ENCODE results near the gene SCART1.

SCART1 gene

DNA sequence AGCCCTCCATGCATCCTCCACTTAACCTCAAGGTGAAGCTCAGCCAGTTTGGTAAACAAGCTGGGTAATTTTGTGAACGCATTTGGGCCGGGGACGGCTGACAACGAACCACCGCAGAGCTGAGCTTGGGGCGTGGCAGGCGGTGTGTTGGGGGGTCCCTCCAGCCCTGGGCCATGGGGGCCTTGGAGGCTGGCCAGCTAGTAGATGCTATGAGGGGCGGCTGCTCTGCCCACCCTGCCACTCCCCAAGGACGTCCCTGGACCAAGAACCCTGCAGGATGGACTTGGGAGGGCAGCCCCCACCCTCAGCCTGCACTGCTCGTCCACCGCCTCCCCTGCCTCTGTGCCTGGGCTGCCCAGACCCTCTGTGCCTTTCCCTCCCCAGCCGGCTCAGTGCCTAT lies 12.0 kb upstream of the SCART1 start:
- TF ChIP-seq NFIC (IDR thresholded peaks at IDR 0.05) (no peak), YY1 (IDR thresholded peaks at IDR 0.05; ENCODE audit: low read depth) (no peak), TCF12 (IDR thresholded peaks at IDR 0.05; ENCODE audit: low read depth) (no peak), EGR1 (IDR thresholded peaks at IDR 0.05) (no peak), TEAD4 (IDR thresholded peaks at IDR 0.05) (no peak), RAD21 (IDR thresholded peaks at IDR 0.05; ENCODE audit: low read depth) (no peak), CEBPB (IDR thresholded peaks at IDR 0.05) (no peak), TAF1 (IDR thresholded peaks at IDR 0.05; ENCODE audit: low read depth) (no peak), ZBTB7A (IDR thresholded peaks at IDR 0.05; ENCODE audit: low read depth) (no peak), FOXM1 (IDR thresholded peaks at IDR 0.05; ENCODE audit: borderline replicate concordance, low read depth) (no peak), EP300 (IDR thresholded peaks at IDR 0.05; ENCODE audit: borderline replicate concordance) (no peak), CREB1 (IDR thresholded peaks at IDR 0.05; ENCODE audit: low read depth) (no peak)
- TF ChIP-seq, protein P1, sequence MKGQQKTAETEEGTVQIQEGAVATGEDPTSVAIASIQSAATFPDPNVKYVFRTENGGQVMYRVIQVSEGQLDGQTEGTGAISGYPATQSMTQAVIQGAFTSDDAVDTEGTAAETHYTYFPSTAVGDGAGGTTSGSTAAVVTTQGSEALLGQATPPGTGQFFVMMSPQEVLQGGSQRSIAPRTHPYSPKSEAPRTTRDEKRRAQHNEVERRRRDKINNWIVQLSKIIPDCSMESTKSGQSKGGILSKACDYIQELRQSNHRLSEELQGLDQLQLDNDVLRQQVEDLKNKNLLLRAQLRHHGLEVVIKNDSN (IDR thresholded peaks at IDR 0.05), result no peak
- TF ChIP-seq, protein P2, sequence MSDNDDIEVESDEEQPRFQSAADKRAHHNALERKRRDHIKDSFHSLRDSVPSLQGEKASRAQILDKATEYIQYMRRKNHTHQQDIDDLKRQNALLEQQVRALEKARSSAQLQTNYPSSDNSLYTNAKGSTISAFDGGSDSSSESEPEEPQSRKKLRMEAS (IDR thresholded peaks at IDR 0.05), result no peak
- TF ChIP-seq, protein P3, sequence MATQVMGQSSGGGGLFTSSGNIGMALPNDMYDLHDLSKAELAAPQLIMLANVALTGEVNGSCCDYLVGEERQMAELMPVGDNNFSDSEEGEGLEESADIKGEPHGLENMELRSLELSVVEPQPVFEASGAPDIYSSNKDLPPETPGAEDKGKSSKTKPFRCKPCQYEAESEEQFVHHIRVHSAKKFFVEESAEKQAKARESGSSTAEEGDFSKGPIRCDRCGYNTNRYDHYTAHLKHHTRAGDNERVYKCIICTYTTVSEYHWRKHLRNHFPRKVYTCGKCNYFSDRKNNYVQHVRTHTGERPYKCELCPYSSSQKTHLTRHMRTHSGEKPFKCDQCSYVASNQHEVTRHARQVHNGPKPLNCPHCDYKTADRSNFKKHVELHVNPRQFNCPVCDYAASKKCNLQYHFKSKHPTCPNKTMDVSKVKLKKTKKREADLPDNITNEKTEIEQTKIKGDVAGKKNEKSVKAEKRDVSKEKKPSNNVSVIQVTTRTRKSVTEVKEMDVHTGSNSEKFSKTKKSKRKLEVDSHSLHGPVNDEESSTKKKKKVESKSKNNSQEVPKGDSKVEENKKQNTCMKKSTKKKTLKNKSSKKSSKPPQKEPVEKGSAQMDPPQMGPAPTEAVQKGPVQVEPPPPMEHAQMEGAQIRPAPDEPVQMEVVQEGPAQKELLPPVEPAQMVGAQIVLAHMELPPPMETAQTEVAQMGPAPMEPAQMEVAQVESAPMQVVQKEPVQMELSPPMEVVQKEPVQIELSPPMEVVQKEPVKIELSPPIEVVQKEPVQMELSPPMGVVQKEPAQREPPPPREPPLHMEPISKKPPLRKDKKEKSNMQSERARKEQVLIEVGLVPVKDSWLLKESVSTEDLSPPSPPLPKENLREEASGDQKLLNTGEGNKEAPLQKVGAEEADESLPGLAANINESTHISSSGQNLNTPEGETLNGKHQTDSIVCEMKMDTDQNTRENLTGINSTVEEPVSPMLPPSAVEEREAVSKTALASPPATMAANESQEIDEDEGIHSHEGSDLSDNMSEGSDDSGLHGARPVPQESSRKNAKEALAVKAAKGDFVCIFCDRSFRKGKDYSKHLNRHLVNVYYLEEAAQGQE (IDR thresholded peaks at IDR 0.05; ENCODE audit: low read depth), result no peak

DNA sequence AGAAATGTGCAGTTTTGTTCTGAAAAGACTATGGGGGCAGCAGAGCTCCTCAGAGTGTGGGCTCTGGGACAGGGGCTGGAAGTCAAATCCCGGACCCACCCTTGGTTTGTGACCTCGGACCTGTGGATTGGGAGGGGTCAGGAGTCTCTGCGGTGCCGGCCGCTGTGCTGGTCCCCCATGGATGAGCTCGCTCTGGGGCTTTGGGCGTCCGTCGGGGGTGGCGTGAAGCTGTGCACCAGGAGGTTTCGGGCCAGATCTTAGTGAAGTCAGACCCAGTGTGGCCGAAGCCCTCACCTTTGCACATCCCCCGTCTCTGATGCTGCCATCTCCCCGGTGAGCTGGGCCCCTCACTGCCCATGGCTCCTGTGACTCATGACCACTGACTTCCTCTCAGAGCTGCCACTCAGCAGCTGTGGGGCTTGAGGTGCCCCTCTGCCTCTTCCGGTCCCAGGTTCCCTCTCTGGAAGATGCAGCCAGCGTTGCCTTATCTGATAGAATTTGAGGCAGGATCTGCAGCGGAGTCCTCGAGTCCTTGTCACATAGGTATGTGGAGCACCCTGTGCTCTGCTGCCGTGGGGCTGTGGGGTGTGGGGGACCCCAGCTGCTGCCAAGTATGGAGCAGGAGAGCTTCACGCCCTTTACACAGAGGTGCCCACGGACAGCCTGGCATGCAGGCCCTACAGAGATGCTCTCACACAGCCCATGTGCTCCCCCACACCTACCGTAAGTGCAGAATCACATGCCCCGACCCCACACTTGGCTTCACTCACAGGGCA lies 11.4 kb upstream of the SCART1 start:
- TF ChIP-seq, protein P1 (IDR thresholded peaks at IDR 0.05), result no peak
- TF ChIP-seq CEBPB (IDR thresholded peaks at IDR 0.05) (no peak), ZBTB7A (IDR thresholded peaks at IDR 0.05; ENCODE audit: low read depth) (0 out of 2 replicates have a peak, but pooled peaks have one; percentile 34)

DNA sequence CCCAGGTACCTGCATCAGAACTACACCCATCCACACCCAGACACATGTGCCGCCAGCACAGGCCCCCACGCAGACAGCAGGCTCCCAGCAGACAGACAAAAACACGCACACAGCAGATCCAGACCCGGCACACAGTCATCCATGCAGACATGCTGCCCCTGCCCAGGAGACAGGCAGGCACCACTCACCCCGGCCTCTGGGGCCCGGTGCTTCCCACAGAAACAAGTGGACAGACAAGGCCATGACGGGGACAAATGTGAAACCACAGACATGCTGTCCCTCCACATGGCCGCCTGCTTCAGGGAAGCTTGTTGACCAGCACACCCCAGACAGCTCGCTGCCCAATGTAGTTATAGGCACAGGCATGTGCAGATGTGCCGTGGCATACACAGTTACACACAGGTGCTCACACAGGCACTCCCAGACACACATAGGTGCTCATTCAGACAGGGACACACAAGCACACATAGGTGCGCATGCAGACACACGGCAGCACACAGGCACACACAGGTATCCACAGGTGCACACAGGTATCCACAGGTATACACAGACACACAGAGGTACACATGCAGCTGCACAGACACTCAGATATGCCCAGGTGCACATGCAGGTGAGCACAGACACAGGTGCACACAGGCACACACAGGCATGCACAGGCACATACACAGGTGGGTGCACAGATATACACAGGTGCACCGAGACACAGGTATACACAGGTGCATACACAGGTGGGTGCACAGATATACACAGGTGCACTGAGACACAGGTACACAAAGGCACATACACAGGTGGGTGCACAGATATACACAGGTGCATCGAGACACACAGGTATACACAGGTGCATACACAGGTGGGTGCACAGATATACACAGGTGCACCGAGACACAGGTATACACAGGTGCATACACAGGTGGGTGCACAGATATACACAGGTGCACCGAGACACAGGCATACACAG lies 10.5 kb upstream of the SCART1 start:
- TF ChIP-seq CREB1 (IDR thresholded peaks at IDR 0.05; ENCODE audit: low read depth) (no peak), YY1 (IDR thresholded peaks at IDR 0.05; ENCODE audit: low read depth) (no peak), EP300 (IDR thresholded peaks at IDR 0.05; ENCODE audit: borderline replicate concordance) (no peak), RAD21 (IDR thresholded peaks at IDR 0.05; ENCODE audit: low read depth) (no peak)
- TF ChIP-seq, protein P1 (IDR thresholded peaks at IDR 0.05), result no peak

DNA sequence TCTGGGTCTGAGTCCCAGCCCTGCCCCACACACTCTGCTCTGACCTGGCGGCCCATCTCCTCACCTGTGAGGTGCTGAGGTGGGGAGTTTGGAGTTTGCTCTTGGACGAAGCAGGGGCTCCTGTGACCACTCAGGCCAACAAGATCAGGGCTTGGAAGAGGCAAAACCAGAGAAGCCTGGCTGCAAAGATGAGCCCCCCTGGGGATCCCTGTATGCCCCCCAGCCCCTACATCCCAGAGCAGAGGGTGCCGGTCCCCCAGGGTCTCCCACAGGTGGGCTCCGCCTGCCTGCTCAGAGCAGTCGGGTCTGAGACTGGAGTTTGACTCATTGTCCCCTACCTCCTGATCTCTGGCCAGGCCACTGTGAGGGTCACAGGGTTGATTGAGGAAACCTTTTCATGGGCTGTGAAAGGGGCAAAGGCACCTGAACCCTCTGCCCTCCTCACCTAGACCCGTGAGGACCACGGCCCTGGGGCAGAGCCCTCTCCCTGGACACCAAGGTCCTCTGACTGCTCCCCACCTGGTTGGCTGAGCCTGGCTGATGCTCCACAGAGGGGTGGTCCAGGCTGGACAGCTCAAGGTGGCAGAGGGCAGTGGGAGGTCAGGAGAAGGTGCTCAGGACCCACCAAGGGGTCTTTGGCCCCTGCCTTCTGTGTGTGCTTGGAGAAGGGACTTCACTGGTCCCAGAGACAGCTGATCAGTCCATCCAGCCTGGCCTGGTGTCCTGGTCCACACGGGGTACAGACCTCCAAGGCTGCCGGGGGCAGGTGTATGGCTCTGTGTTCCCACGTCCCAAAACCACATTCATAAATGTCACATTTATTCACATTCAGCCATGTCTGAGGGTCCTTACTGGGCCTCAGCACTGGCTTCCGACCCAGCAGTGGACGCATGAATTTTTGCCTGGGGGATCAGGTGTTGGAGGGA lies 9.1 kb upstream of the SCART1 start:
- TF ChIP-seq, protein P1 (IDR thresholded peaks at IDR 0.05), result no peak
- TF ChIP-seq RAD21 (IDR thresholded peaks at IDR 0.05; ENCODE audit: low read depth) (no peak), NFIC (IDR thresholded peaks at IDR 0.05) (no peak), EGR1 (IDR thresholded peaks at IDR 0.05) (no peak), CEBPB (IDR thresholded peaks at IDR 0.05) (no peak), FOXM1 (IDR thresholded peaks at IDR 0.05; ENCODE audit: borderline replicate concordance, low read depth) (no peak), TEAD4 (IDR thresholded peaks at IDR 0.05) (no peak), TAF1 (IDR thresholded peaks at IDR 0.05; ENCODE audit: low read depth) (no peak), ZBTB7A (IDR thresholded peaks at IDR 0.05; ENCODE audit: low read depth) (no peak), YY1 (IDR thresholded peaks at IDR 0.05; ENCODE audit: low read depth) (no peak), EP300 (IDR thresholded peaks at IDR 0.05; ENCODE audit: borderline replicate concordance) (no peak), CREB1 (IDR thresholded peaks at IDR 0.05; ENCODE audit: low read depth) (no peak), TCF12 (IDR thresholded peaks at IDR 0.05; ENCODE audit: low read depth) (no peak)
- TF ChIP-seq, protein P3 (IDR thresholded peaks at IDR 0.05; ENCODE audit: low read depth), result no peak
- TF ChIP-seq, protein P2 (IDR thresholded peaks at IDR 0.05), result no peak
